GM10847 (cell line): Measurements from ENCODE around the gene USP54.

Source experiments
- POLR2A ChIP-seq: IDR thresholded peaks from 2 replicates; pipeline ENCODE4 v1.6.1; 2011; ENCODE audit not compliant: insufficient read length; ENCODE audit errors: extremely low read depth

USP54 gene

DNA sequence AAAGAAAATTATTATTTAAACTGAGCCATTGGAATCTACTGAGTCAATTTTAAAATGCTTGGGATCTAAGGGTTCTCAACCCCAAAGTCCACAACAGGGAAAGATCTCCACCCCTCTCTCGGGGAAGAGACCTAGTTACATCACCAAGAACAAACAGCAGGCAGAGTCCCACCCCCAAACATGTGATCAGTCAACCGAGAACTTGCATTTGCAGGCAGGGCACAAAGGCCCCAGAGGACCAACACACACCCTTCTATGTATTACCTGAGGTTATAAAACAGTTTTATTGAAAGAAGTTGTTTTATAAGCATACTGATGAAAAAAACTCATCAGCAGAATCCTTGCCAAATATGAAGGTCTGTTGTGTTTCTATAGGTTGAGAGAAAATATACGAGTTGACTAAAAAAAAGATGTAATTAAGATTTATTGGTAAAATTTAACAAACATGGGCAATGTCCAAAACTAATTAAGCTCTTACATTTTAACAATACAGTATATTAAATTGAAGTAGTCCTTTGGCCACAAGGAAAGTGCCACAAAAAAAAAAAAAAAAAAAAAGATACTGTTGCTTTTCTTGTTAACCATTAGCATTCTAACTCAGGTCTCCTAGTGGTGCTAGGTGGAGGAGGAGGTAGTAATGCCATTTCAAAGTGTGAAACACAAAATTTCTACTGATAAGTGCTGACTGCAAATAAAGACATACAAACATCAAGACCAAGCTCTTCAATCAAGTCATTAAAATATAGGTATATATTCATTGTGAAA, 975 bp upstream of the USP54 start:
- TF ChIP-seq POLR2A, result no peak

GRCh38 chr10:73589563-73590126, 1.5 kb downstream of the USP54 start:
- no peak for TF ChIP-seq POLR2A

DNA sequence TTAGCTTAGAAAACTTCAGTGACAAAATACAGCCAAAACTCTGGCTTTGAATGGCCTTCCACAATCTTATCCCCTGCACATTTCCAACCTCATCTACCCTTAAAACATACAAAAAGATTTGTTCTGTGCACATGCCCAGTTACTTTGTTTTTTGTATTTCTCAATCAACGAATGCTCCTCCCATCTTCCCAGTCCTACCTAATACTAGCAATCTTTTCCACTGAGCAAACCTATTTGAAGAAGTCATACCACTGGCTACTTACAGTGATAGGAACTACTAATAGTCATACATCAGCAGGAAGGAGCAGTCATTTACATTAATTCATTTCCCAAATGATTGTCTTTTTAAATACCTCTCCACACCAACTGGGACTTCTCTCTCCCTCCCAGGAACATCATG, 2.5 kb downstream of the USP54 start:
- TF ChIP-seq POLR2A, result no peak

DNA sequence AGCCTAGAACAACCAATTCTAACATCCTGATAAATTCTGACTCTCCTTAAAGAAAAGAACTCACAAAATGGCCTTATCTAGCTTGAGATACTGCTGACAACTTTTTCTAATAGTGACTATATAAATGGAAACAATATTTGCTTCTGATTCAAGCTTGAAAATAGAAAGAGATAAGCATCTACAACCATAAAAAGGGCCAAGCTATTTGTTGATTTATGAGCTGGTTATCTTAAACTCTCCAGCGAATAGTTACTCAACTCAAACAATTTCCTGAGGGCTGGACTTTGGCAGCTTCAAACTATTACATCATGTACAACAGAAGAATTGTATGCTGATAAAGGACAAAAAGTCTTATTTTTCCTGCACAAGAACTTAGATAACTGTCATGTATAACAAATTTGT, 4.6 kb downstream of the USP54 start:
- no peak for TF ChIP-seq POLR2A

- no peak for TF ChIP-seq POLR2A
Measured at GRCh38 chr10:73585327-73585726, 5.8 kb downstream of the USP54 start.

DNA sequence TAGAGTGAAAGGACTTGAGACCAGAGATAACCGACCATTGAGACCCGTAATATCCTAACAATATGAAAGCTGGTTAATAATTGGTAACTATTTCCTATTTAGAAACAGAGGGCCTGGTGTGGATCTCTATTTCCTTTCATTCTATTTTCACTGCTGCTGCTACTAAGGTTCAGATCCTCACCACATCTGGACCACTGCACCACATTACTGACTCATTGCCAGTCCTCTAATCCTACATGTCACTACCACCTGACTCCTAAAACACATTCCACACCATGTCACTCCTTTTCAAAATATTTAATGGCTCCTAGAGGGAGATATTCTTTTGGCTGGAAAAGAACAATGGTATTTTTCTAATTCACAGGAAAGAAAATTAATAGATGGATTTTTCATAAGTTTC, 6.4 kb downstream of the USP54 start:
- TF ChIP-seq POLR2A, result no peak

GRCh38 chr10:73581918-73582317, 9.2 kb downstream of the USP54 start:
- TF ChIP-seq POLR2A, result no peak

- no peak for TF ChIP-seq POLR2A
Measured at GRCh38 chr10:73577788-73578187, 13.4 kb downstream of the USP54 start.

GRCh38 chr10:73576890-73577591, 14.1 kb downstream of the USP54 start:
- TF ChIP-seq POLR2A, result no peak

DNA sequence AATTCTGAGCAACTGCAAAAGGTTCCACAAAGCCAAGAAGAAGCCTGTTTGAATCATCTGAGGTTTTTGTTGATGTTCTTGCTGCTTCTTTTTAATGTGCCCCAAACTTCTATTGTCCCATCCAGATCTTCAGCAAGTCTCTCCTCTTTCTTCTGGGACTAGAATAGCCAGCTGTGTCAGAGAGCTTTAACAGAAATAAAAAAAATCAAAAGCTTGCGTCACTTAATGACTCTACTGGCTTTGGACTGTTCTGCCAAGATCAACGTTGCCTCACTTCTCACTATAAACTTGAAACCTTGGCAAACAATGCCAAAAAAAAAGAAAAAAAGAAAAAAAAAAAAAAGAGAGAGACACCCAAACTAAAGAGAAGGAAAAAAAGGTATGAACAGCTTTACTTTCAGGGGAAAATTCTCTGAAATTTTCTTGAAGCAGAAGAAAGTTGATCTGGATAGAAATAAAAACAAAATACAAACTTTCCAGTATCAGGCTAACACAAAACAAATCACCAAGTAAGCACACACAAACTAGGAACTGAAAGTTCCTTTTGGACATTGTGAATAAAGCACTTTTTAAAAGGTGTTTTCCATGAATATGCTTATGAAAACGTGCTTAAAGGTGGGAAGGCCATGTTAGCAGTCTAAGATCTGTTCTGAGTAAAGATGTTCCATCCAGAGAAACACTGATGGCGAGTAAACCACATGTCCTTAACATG, 14.8 kb downstream of the USP54 start:
- no peak for TF ChIP-seq POLR2A

GRCh38 chr10:73561192-73561591, 29.9 kb downstream of the USP54 start:
- TF ChIP-seq POLR2A, result no peak

DNA sequence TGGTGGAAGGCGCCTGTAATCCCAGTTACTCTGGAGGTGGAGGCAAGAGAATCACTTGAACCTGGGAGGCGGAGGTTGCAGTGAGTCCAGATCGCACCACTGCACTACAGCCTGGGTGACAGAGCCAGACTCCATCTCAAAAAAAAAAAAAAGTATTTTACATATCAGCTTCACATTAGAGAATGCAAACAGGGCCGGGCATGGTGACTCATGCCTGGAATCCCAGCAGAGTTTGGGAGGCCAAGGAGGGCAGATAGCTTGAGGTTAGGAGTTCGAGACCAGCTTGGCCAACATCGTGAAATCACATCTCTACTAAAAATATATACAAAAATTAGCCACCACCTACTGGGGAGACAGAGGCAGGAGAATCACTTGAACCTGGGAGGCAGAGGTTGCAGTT, 31.6 kb downstream of the USP54 start:
- no peak for TF ChIP-seq POLR2A

GRCh38 chr10:73556855-73557254, 34.3 kb downstream of the USP54 start:
- TF ChIP-seq POLR2A, result no peak

DNA sequence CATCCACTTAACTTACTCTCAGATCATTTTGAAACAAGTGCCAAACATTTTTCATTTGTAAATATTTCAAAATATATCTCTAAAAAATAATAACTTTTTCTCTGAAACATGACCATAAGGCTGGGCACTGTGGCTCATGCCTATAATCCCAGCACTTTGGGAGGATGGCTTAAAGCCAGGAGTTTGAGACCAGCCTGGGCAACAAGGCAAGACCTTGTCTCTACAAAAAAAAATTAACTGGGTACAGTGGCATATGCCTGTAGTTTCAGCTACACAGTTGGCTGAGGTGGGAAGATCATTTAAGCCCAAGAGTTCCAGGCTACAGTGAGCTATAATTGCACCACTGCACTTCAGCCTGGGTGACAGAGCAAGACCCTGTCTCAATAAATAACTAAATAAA, 36.4 kb downstream of the USP54 start:
- no peak for TF ChIP-seq POLR2A

GRCh38 chr10:73553761-73554160, 37.4 kb downstream of the USP54 start:
- no peak for TF ChIP-seq POLR2A
